ENCODE data around the gene CCDC80. TPM values are rescaled to one million over a fixed set of nuclear protein-coding genes. Genes with fewer than 3 reads are reported as not detected.

Gene CCDC80
- total and polyA plus RNA-seq, 9 of the 15 experiments (the other 6 are each of a cell fraction or from before 2014, with no cell fraction given) = 0.17 to 2.0 (median 1.1) TPM

DNA sequence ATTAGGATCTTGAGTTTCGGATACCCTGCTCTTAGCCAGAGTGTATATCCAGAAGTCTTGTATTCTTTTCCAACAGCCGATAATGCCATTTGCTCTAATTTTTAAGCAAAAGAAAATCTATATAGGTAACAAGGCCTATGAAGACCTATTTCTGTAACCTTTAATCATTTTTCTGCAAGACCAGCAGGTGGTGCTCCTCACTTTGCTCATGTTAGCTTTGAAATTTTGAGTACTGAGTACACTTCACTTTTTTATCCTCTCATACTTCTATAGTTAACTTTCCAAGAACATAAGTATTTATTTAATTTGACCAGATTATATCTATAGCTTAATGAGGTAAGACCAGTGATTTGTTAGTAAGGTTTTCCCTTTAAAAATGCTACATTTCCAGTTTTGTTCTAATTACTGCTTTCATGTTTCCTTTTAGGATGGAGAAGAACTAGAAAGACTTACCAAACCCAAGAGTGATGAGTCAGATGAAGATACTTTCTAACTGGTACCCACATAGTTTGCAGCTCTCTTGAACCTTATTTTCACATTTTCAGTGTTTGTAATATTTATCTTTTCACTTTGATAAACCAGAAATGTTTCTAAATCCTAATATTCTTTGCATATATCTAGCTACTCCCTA, 58.6 kb downstream of the CCDC80 start:
- 9% methylated on average over 2 of the region's 2 CpGs for WGBS (ENCODE audit: insufficient coverage, low coverage, missing lambda C conversion rate)
- no TSS peak for BruUV-seq (replicated peaks)
- no peak overlapping the region for H3K27ac ChIP-seq (ENCODE audit: extremely low read depth, low read depth, low read length)
- in situ Hi-C loops (cut with MboI) = loop anchor here (25.0 kb wide), 1 partner anchor 705 kb away; no protein-coding TSS in a partner anchor
- ChIA-PET POLR2A (interaction anchor here (0.7 kb wide), 1 partner anchor 16 kb away, joined by 3 read pairs; no protein-coding TSS in a partner anchor), CTCF (ENCODE audit: low intra/inter-chr PET ratio) (interaction anchor here (1.2 to 2.1 kb wide), 4 partner anchors 60 to 705 kb away, joined by 3 to 8 read pairs (median 4); no protein-coding TSS in a partner anchor)
- no peak overlapping the region for H3K4me3 ChIP-seq
- H3K36me3 ChIP-seq (ENCODE audit: control insufficient read depth, insufficient read depth, low read length) = peaks cover 12% of the 10 kb centered on the region; the same call in 1 of the 3 replicates
- TF ChIP-seq, protein P1, sequence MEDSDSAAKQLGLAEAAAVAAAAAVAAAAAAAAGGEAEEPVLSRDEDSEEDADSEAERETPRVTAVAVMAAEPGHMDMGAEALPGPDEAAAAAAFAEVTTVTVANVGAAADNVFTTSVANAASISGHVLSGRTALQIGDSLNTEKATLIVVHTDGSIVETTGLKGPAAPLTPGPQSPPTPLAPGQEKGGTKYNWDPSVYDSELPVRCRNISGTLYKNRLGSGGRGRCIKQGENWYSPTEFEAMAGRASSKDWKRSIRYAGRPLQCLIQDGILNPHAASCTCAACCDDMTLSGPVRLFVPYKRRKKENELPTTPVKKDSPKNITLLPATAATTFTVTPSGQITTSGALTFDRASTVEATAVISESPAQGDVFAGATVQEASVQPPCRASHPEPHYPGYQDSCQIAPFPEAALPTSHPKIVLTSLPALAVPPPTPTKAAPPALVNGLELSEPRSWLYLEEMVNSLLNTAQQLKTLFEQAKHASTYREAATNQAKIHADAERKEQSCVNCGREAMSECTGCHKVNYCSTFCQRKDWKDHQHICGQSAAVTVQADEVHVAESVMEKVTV (CRISPR knock-in tag; IDR thresholded peaks at IDR 0.05) = peak; percentile 47; the same call in 1 of the 2 replicates
- TF ChIP-seq SMC3 (conservative IDR thresholded peaks at IDR 0.05; ENCODE audit: insufficient read depth, low read depth, low read length) (0 out of 2 replicates have a peak, but pooled peaks have one; percentile 14), RAD21 (CRISPR knock-in tag; conservative IDR thresholded peaks at IDR 0.05 in 1 of 2, IDR thresholded peaks at IDR 0.05 in 1 of 2) (peak; percentile 67 to 76), ZBTB26 (CRISPR knock-in tag; IDR thresholded peaks at IDR 0.05) (no peak), CTCF (IDR thresholded peaks at IDR 0.05 in 2 of 3, conservative IDR thresholded peaks at IDR 0.05 in 1 of 3; ENCODE audit: insufficient read depth in 2 of 3, low read depth in 1 of 3, low read length in 3 of 3) (peak; percentile 30 to 72 (median 40); a peak in 5 of 6 replicates)
- H3K9me1 ChIP-seq (ENCODE audit: control insufficient read depth, insufficient read depth, low read length) = no peaks in the 10 kb centered on the region
- H2AFZ ChIP-seq (ENCODE audit: low read depth, low read length) = no peak overlapping the region
- H3K79me2 ChIP-seq (ENCODE audit: control insufficient read depth, insufficient read depth, low read length) = no peaks in the 10 kb centered on the region
- no peaks in the 10 kb centered on the region for H4K20me1 ChIP-seq (replicated peaks; ENCODE audit: control insufficient read depth, insufficient read depth, low read length)
- H3K27me3 ChIP-seq (ENCODE audit: control insufficient read depth in 2 of 2, insufficient read depth in 2 of 2, low read length in 2 of 2) = no peaks in the 10 kb centered on the region
- H3K4me1 ChIP-seq (replicated peaks in 1 of 2; ENCODE audit: control insufficient read depth in 2 of 2, insufficient read depth in 2 of 2, low read length in 2 of 2) = no peaks in the 10 kb centered on the region
- FAIRE-seq (peak; percentile 69), DNase-seq (ENCODE audit: extremely low read depth in 1 of 4, low spot score in 3 of 4) (peak in 3 of 4 experiments; percentile 11 to 49 (median 16)), ATAC-seq (peak; percentile 53; the same call in 2 of the 3 replicates)
- H3K4me2 ChIP-seq (ENCODE audit: insufficient read depth, low read length) = no peak overlapping the region
- H3K9ac ChIP-seq (ENCODE audit: insufficient read depth in 1 of 2, low read depth in 2 of 2, low read length in 2 of 2) = no peak overlapping the region
- H3K9me3 ChIP-seq (replicated peaks; ENCODE audit: control insufficient read depth, insufficient read depth, low read depth, low read length) = no peaks in the 10 kb centered on the region
- intact Hi-C loops (cut with micrococcal nuclease) = loop anchor here (1.0 to 10.0 kb wide), 4 partner anchors 61 to 410 kb away; partner anchors contain the start of gene GTPBP8

All from K562 (cell line).